MM.1S (cell line): ENCODE measurements around the gene CHRNA1.

ENCODE experiments used
- EZH2 ChIP-seq: fragments of 300-600 bp; sonication (generic); optimal IDR thresholded peaks from 2 replicates; pipeline ENCODE3; 2017; ENCODE audit warnings: low read depth, mild to moderate bottlenecking, antibody characterized with exemption, low read length, mixed read lengths
- TF ChIP-seq, protein P1 (sequence below): fragments of 300-600 bp; sonication (generic); IDR thresholded peaks from 2 replicates; pipeline ENCODE4 v1.5.1; 2016; ENCODE audit warnings: antibody characterized with exemption, low read length, mixed read lengths

DNA sequence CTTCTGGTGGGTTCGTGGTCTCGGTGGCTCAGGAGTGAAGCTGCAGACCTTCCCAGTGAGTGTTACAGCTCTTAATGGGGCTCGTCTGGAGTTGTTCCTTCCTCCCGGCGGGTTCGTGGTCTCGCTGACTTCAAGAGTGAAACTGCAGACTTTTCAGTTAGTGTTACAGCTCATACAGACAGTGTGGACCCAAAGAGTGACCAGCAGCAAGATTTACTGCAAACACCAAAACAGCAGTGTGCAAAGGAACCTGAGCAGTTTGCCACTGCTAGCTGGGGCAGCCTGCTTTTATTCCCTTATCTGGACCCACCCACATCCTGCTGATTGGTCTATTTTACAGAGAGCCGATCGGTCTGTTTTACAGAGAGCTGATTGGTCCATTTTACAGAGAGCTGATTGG lies 55.6 kb downstream of the CHRNA1 start:
- TF ChIP-seq, protein P1, sequence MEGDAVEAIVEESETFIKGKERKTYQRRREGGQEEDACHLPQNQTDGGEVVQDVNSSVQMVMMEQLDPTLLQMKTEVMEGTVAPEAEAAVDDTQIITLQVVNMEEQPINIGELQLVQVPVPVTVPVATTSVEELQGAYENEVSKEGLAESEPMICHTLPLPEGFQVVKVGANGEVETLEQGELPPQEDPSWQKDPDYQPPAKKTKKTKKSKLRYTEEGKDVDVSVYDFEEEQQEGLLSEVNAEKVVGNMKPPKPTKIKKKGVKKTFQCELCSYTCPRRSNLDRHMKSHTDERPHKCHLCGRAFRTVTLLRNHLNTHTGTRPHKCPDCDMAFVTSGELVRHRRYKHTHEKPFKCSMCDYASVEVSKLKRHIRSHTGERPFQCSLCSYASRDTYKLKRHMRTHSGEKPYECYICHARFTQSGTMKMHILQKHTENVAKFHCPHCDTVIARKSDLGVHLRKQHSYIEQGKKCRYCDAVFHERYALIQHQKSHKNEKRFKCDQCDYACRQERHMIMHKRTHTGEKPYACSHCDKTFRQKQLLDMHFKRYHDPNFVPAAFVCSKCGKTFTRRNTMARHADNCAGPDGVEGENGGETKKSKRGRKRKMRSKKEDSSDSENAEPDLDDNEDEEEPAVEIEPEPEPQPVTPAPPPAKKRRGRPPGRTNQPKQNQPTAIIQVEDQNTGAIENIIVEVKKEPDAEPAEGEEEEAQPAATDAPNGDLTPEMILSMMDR = no peak
- TF ChIP-seq EZH2 = no peak
